K562 (cell line): ENCODE data around the gene ATP6V0C. TPM values are rescaled to one million over a fixed set of nuclear protein-coding genes. Genes with fewer than 3 reads are reported as not detected.

Source experiments
- NFYB ChIP-seq: IDR thresholded peaks from 2 replicates; pipeline ENCODE4 v1.6.1; 2011; ENCODE audit warnings: mild to moderate bottlenecking, moderate library complexity; ENCODE audit not compliant: insufficient read length; ENCODE audit errors: extremely low read depth
- ZNF347 ChIP-seq: fragments of 450-650 bp; formaldehyde crosslinking; IDR thresholded peaks from 2 replicates; pipeline ENCODE4 v1.4.0; 2020; ENCODE audit warnings: low read depth, mild to moderate bottlenecking, moderate library complexity
- polyA plus RNA-seq, 8 experiments: library from polyadenylated mRNA; depleted of rRNA in 4 of 8; stranded (reverse) in 5 of 8; unstranded in 3 of 8; fragments of >200 nt; fragmentation: Nextera tagmentation in 2 of 8; fragmentation: Illumina TruSeq in 1 of 8; extraction: Ambion mirVana in 2 of 8; extraction: Trizol in 1 of 8; gene quantifications; 2 replicates each; pipeline versions ENCODE4 v1.2.1 to v1.2.3, GENCODE V29; 2011 to 2014; ENCODE audit warnings: inconsistent platforms in 1 of 8, missing spikeins in 1 of 8
- total RNA-seq, 7 experiments: library from RNA; depleted of rRNA in 6 of 7; stranded (reverse); fragments of >200 nt in 6 of 7; fragmentation: Illumina TruSeq in 2 of 7; extraction: Trizol in 2 of 7; gene quantifications; 2 replicates each; pipeline versions ENCODE4 v1.2.1 to v1.2.3, GENCODE V29; 2011 to 2021; ENCODE audit warnings: low replicate concordance in 1 of 7
- TF ChIP-seq, protein P1 (sequence below), 2 experiments: fragments of 450-650 bp; conservative IDR thresholded peaks; 2 replicates each; pipeline ENCODE4 v1.6.1; 2017; ENCODE audit warnings: mild to moderate bottlenecking in 2 of 2, moderate library complexity in 2 of 2
- TF ChIP-seq, protein P2 (sequence below): fragments of 250-450 bp; sonication (Bioruptor Pico); IDR thresholded peaks from 2 replicates; pipeline ENCODE4 v1.8.0; 2022; ENCODE audit warnings: inconsistent platforms
- TF ChIP-seq, protein P3 (sequence below): fragments of 200-400 bp; formaldehyde crosslinking; IDR thresholded peaks from 2 replicates; pipeline ENCODE4 v1.6.1; 2017; ENCODE audit warnings: mild to moderate bottlenecking, low read depth, low read length, moderate library complexity
- TF ChIP-seq, protein P4 (sequence below): fragments of 450-650 bp; IDR thresholded peaks from 2 replicates; pipeline ENCODE4 v1.6.1; 2016; ENCODE audit warnings: low read depth

The ATP6V0C gene
- total and polyA plus RNA-seq, 9 of the 15 experiments (the other 6 are each of a cell fraction or from before 2014, with no cell fraction given), result 2.9 to 228 (median 22.7) TPM

DNA sequence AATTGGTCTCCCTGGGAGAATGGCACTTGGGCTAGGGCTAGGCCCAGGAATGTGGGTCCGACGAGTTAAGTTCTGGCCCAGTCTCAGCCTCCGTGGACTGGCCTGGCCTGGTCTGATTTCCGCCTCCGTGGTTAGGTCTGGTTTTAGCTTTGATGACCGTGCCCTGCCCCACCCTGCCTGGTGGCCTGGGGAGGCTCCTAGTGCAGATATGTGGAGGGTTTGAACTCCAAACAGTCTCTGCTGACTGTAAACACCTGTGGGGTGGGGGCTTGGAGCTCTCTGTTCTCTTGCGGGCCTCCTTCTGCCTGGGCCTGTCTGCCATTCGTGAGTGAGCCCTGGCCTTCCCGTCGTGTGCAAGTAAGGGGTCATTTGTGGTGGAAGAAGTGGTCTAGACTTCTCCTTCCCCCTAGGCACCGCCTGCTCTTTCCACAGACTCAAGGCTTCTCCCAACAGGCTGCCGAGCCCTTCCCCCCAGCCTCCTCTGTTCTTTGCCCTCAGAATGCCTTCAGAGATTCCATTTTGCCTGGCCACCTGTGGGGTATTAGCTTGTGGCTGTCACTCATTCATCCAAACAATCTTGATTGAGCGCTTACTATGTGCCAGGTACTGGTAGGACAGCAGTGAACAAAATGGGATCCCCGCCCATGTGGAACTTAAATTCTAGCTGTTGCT, 1.6 kb downstream of the ATP6V0C start (continued):
- TF ChIP-seq, protein P1, sequence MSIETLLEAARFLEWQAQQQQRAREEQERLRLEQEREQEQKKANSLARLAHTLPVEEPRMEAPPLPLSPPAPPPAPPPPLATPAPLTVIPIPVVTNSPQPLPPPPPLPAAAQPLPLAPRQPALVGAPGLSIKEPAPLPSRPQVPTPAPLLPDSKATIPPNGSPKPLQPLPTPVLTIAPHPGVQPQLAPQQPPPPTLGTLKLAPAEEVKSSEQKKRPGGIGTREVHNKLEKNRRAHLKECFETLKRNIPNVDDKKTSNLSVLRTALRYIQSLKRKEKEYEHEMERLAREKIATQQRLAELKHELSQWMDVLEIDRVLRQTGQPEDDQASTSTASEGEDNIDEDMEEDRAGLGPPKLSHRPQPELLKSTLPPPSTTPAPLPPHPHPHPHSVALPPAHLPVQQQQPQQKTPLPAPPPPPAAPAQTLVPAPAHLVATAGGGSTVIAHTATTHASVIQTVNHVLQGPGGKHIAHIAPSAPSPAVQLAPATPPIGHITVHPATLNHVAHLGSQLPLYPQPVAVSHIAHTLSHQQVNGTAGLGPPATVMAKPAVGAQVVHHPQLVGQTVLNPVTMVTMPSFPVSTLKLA (conservative IDR thresholded peaks at IDR 0.05), result no peak
- TF ChIP-seq, protein P2, sequence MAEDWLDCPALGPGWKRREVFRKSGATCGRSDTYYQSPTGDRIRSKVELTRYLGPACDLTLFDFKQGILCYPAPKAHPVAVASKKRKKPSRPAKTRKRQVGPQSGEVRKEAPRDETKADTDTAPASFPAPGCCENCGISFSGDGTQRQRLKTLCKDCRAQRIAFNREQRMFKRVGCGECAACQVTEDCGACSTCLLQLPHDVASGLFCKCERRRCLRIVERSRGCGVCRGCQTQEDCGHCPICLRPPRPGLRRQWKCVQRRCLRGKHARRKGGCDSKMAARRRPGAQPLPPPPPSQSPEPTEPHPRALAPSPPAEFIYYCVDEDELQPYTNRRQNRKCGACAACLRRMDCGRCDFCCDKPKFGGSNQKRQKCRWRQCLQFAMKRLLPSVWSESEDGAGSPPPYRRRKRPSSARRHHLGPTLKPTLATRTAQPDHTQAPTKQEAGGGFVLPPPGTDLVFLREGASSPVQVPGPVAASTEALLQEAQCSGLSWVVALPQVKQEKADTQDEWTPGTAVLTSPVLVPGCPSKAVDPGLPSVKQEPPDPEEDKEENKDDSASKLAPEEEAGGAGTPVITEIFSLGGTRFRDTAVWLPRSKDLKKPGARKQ, result no peak
- TF ChIP-seq ZNF347 (CRISPR knock-in tag) (no peak), NFYB (no peak)
- TF ChIP-seq, protein P3, sequence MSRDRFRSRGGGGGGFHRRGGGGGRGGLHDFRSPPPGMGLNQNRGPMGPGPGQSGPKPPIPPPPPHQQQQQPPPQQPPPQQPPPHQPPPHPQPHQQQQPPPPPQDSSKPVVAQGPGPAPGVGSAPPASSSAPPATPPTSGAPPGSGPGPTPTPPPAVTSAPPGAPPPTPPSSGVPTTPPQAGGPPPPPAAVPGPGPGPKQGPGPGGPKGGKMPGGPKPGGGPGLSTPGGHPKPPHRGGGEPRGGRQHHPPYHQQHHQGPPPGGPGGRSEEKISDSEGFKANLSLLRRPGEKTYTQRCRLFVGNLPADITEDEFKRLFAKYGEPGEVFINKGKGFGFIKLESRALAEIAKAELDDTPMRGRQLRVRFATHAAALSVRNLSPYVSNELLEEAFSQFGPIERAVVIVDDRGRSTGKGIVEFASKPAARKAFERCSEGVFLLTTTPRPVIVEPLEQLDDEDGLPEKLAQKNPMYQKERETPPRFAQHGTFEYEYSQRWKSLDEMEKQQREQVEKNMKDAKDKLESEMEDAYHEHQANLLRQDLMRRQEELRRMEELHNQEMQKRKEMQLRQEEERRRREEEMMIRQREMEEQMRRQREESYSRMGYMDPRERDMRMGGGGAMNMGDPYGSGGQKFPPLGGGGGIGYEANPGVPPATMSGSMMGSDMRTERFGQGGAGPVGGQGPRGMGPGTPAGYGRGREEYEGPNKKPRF, result no peak
- TF ChIP-seq, protein P4, sequence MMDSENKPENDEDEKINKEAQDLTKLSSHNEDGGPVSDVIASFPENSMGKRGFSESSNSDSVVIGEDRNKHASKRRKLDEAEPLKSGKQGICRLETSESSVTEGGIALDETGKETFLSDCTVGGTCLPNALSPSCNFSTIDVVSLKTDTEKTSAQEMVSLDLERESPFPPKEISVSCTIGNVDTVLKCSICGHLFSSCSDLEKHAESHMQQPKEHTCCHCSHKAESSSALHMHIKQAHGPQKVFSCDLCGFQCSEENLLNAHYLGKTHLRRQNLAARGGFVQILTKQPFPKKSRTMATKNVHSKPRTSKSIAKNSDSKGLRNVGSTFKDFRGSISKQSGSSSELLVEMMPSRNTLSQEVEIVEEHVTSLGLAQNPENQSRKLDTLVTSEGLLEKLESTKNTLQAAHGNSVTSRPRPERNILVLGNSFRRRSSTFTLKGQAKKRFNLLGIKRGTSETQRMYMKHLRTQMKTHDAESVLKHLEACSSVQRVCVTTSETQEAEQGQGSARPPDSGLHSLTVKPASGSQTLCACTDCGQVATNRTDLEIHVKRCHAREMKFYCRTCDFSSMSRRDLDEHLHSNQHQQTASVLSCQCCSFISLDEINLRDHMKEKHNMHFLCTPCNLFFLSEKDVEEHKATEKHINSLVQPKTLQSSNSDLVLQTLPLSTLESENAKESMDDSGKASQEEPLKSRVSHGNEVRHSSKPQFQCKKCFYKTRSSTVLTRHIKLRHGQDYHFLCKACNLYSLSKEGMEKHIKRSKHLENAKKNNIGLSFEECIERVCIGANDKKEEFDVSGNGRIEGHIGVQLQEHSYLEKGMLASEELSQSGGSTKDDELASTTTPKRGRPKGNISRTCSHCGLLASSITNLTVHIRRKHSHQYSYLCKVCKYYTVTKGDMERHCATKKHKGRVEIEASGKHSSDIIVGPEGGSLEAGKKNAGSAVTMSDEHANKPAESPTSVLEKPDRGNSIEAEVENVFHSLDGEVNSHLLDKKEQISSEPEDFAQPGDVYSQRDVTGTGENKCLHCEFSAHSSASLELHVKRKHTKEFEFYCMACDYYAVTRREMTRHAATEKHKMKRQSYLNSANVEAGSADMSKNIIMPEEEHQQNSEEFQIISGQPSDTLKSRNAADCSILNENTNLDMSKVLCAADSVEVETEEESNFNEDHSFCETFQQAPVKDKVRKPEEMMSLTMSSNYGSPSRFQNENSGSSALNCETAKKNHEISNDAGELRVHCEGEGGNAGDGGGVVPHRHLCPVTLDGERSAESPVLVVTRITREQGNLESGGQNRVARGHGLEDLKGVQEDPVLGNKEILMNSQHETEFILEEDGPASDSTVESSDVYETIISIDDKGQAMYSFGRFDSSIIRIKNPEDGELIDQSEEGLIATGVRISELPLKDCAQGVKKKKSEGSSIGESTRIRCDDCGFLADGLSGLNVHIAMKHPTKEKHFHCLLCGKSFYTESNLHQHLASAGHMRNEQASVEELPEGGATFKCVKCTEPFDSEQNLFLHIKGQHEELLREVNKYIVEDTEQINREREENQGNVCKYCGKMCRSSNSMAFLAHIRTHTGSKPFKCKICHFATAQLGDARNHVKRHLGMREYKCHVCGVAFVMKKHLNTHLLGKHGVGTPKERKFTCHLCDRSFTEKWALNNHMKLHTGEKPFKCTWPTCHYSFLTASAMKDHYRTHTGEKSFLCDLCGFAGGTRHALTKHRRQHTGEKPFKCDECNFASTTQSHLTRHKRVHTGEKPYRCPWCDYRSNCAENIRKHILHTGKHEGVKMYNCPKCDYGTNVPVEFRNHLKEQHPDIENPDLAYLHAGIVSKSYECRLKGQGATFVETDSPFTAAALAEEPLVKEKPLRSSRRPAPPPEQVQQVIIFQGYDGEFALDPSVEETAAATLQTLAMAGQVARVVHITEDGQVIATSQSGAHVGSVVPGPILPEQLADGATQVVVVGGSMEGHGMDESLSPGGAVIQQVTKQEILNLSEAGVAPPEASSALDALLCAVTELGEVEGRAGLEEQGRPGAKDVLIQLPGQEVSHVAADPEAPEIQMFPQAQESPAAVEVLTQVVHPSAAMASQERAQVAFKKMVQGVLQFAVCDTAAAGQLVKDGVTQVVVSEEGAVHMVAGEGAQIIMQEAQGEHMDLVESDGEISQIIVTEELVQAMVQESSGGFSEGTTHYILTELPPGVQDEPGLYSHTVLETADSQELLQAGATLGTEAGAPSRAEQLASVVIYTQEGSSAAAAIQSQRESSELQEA, result no peak
